Hepatocyte (in vitro differentiated cells): ENCODE data around the gene STAB2.

Experiments
- CTCF ChIP-seq: fragments of 200-600 bp; sonication (generic); IDR thresholded peaks from 2 replicates; pipeline ENCODE4 v1.5.1; 2016; ENCODE audit warnings: antibody characterized with exemption, mild to moderate bottlenecking; ENCODE audit not compliant: poor library complexity
- EZH2 ChIP-seq: fragments of 200-600 bp; sonication (generic); IDR thresholded peaks from 2 replicates; pipeline ENCODE4 v1.6.1; 2016; ENCODE audit warnings: antibody characterized with exemption, mild to moderate bottlenecking, borderline replicate concordance
- EZH2phosphoT487 ChIP-seq: fragments of 200-600 bp; sonication (generic); IDR thresholded peaks from one replicate; pipeline ENCODE4 v1.6.1; 2018; ENCODE audit warnings: antibody characterized with exemption, mild to moderate bottlenecking, low read depth, moderate library complexity; ENCODE audit not compliant: unreplicated experiment, severe bottlenecking

GRCh38 chr12:103765322-103765721 is 178.2 kb downstream of the STAB2 start:
- TF ChIP-seq CTCF (no peak), EZH2 (no peak), EZH2phosphoT487 (no peak)
